Calu3 (cell line): ENCODE measurements around the gene ASTN2. TPM values are rescaled to one million over a fixed set of nuclear protein-coding genes. Genes with fewer than 3 reads are reported as not detected.

Experiments used
- BruUV-seq: library from RNA; stranded (reverse); fragments of 400-500 nt; replicated peaks from 2 replicates; lab custom pipeline; 2021; lab: Mats Ljungman, UMichigan
- CTCF ChIA-PET: fragments of 300-600 bp; sonication (Branson Sonifier 250); formaldehyde crosslinking; loops from one replicate; lab custom pipeline; 2022; ENCODE audit warnings: antibody characterized with exemption; lab: Charles Lee
- DNase-seq: peaks from one replicate; pipeline ENCODE4 v3.0.0; 2022
- H3K27ac Mint-ChIP-seq: one replicate; pipeline ENCODE4 v1.8.0; 2022; ENCODE audit warnings: mixed read lengths; ENCODE audit not compliant: unreplicated experiment
- H3K27me3 Mint-ChIP-seq: one replicate; pipeline ENCODE4 v1.8.0; 2022; ENCODE audit warnings: mixed read lengths; ENCODE audit not compliant: unreplicated experiment
- H3K36me3 Mint-ChIP-seq: one replicate; pipeline ENCODE4 v1.8.0; 2022; ENCODE audit warnings: mild to moderate bottlenecking, moderate library complexity, mixed read lengths; ENCODE audit not compliant: insufficient read depth, unreplicated experiment
- H3K4me1 Mint-ChIP-seq: one replicate; pipeline ENCODE4 v1.8.0; 2022; ENCODE audit warnings: mild to moderate bottlenecking, low read depth, mixed read lengths; ENCODE audit not compliant: unreplicated experiment
- H3K4me3 Mint-ChIP-seq: one replicate; pipeline ENCODE4 v1.8.0; 2022; ENCODE audit warnings: mild to moderate bottlenecking, low read depth, moderate library complexity, mixed read lengths; ENCODE audit not compliant: unreplicated experiment
- H3K9me3 Mint-ChIP-seq: one replicate; pipeline ENCODE4 v1.8.0; 2022; ENCODE audit warnings: low read depth, mixed read lengths; ENCODE audit not compliant: unreplicated experiment
- CTCF ChIP-seq: fragments of 200-600 bp; IDR thresholded peaks from one replicate; pipeline ENCODE4 v1.8.0; 2022; ENCODE audit warnings: antibody characterized with exemption; ENCODE audit not compliant: unreplicated experiment
- intact Hi-C: fragments of 100-400 bp; cut with micrococcal nuclease; formaldehyde crosslinking; loops from one replicate; pipeline ENCODE4 v1.10.0; 2022; ENCODE audit not compliant: unreplicated experiment
- total RNA-seq: library from RNA; stranded (reverse); gene quantifications from 2 replicates; pipeline ENCODE4 v1.2.3, GENCODE V29; 2022

ASTN2 gene
- total RNA-seq, 1 experiment from 2014 or later, result 1.7 TPM

- Mint-ChIP-seq H3K36me3 (no peaks in the 10 kb centered on the region), H3K27me3 (no peaks in the 10 kb centered on the region)
- intact Hi-C loops, result no loop called here
These were observed 269.8 kb downstream of the ASTN2 start for GRCh38 chr9:117145081-117145480.

GRCh38 chr9:117138231-117138630 is 276.6 kb downstream of the ASTN2 start:
- H3K27me3 Mint-ChIP-seq, result no peaks in the 10 kb centered on the region
- intact Hi-C loops, result no loop called here
- BruUV-seq, result no TSS peak
- no peak for DNase-seq
- peaks cover 17% of the 10 kb centered on the region for H3K9me3 Mint-ChIP-seq
- no peaks in the 10 kb centered on the region for H3K4me1 Mint-ChIP-seq
- H3K4me3 Mint-ChIP-seq, result no peak overlapping the region
- TF ChIP-seq CTCF, result no peak
- no peak overlapping the region for H3K27ac Mint-ChIP-seq
- CTCF ChIA-PET, result no interaction called here
- H3K36me3 Mint-ChIP-seq, result no peaks in the 10 kb centered on the region

More at GRCh38 chr9:117145081-117145480, 269.8 kb downstream of the ASTN2 start:
- TF ChIP-seq CTCF, result no peak
- H3K27ac Mint-ChIP-seq, result no peak overlapping the region
- no peak for DNase-seq
- H3K4me3 Mint-ChIP-seq, result no peak overlapping the region
- no TSS peak for BruUV-seq
- no peaks in the 10 kb centered on the region for H3K4me1 Mint-ChIP-seq
- CTCF ChIA-PET, result no interaction called here
- peaks cover 14% of the 10 kb centered on the region for H3K9me3 Mint-ChIP-seq

- CTCF ChIA-PET, result no interaction called here
- BruUV-seq, result no TSS peak
- Mint-ChIP-seq H3K9me3 (peaks cover 12% of the 10 kb centered on the region), H3K27me3 (no peaks in the 10 kb centered on the region), H3K27ac (no peak overlapping the region), H3K36me3 (no peaks in the 10 kb centered on the region), H3K4me3 (no peak overlapping the region), H3K4me1 (no peaks in the 10 kb centered on the region)
- intact Hi-C loops, result no loop called here
- DNase-seq, result no peak
- no peak for TF ChIP-seq CTCF
These were observed 278.4 kb downstream of the ASTN2 start for GRCh38 chr9:117136461-117136860.

GRCh38 chr9:117135501-117136098 is 279.3 kb downstream of the ASTN2 start:
- H3K27me3 Mint-ChIP-seq, result no peaks in the 10 kb centered on the region

More at GRCh38 chr9:117135501-117136098, 279.3 kb downstream of the ASTN2 start:
- DNase-seq, result no peak
- no peaks in the 10 kb centered on the region for H3K36me3 Mint-ChIP-seq
- no TSS peak for BruUV-seq
- H3K9me3 Mint-ChIP-seq, result peaks cover 15% of the 10 kb centered on the region
- H3K4me3 Mint-ChIP-seq, result no peak overlapping the region
- H3K4me1 Mint-ChIP-seq, result no peaks in the 10 kb centered on the region
- CTCF ChIA-PET, result no interaction called here
- no peak overlapping the region for H3K27ac Mint-ChIP-seq
- TF ChIP-seq CTCF, result no peak
- intact Hi-C loops, result no loop called here
